Renal cortex interstitium (tissue), 15 donors: Measurements from ENCODE around the gene PARP14. TPM values are rescaled to one million over a fixed set of nuclear protein-coding genes. Genes with fewer than 3 reads are reported as not detected.
"Not testable (repeated sequence)": the region's sequence is repeated elsewhere in the genome, so short reads cannot be mapped to it uniquely, and the experiment has no call there.

Source experiments
- DNase-seq, 11 donors: peaks; one replicate each; pipeline ENCODE4 v3.0.0-alpha.2; 2013; ENCODE audit warnings: low read depth in 9 of 11, low spot score in 4 of 11; ENCODE audit errors: extremely low read depth in 1 of 11
- long read RNA-seq, 16 experiments: transcript quantifications; one replicate each; lab custom pipeline, GENCODE V29; 2026
- polyA plus RNA-seq, 3 donors: library from polyadenylated mRNA; unstranded; fragments of 120-200 nt; gene quantifications; one replicate each; pipeline ENCODE4 v1.2.1, GENCODE V29; 2013; ENCODE audit not compliant: insufficient read length in 3 of 3

Gene PARP14
- 10 to 100 TPM; 18.8 to 28.3 (median 24.3) TPM for polyA plus RNA-seq
- long read RNA-seq, donor 1 = 0 reads
- long read RNA-seq, donor 2 = 0 reads
- long read RNA-seq, donor 3, full-length matches to known transcripts = 1 of 7 reads
- long read RNA-seq, donor 3, partial matches to known transcripts = 0 of 7 reads
- long read RNA-seq, donor 3, other reads (novel, unspliced or antisense) = 6 of 7 reads
- long read RNA-seq, donor 4 = 0 reads
- long read RNA-seq, donor 5 = 0 reads
- long read RNA-seq, donor 6 = 0 reads
- long read RNA-seq, donor 7, full-length matches to known transcripts = 1 of 1 reads
- long read RNA-seq, donor 7, partial matches to known transcripts = 0 of 1 reads
- long read RNA-seq, donor 7, other reads (novel, unspliced or antisense) = 0 of 1 reads
- long read RNA-seq, donor 8, partial matches to known transcripts = 46 of 46 reads
- long read RNA-seq, donor 8, other reads (novel, unspliced or antisense) = 0 of 46 reads
- long read RNA-seq, donor 9, full-length matches to known transcripts = 1 of 18 reads
- long read RNA-seq, donor 9, partial matches to known transcripts = 17 of 18 reads
- long read RNA-seq, donor 9, other reads (novel, unspliced or antisense) = 0 of 18 reads
- long read RNA-seq, donor 10, partial matches to known transcripts = 5 of 5 reads
- long read RNA-seq, donor 10, other reads (novel, unspliced or antisense) = 0 of 5 reads
- long read RNA-seq, donor 11 = 0 reads
- long read RNA-seq, donor 12, full-length matches to known transcripts = 1 of 1 reads
- long read RNA-seq, donor 12, partial matches to known transcripts = 0 of 1 reads
- long read RNA-seq, donor 12, other reads (novel, unspliced or antisense) = 0 of 1 reads
- long read RNA-seq, donor 13, partial matches to known transcripts = 0 of 6 reads
- long read RNA-seq, donor 13, other reads (novel, unspliced or antisense) = 6 of 6 reads
- long read RNA-seq, donor 14 = 0 reads
- long read RNA-seq, donor 15 = 0 reads
- long read RNA-seq, donor 16, full-length matches to known transcripts = 1 of 20 reads
- long read RNA-seq, donor 16, partial matches to known transcripts = 19 of 20 reads
- long read RNA-seq, donor 16, other reads (novel, unspliced or antisense) = 0 of 20 reads

DNA sequence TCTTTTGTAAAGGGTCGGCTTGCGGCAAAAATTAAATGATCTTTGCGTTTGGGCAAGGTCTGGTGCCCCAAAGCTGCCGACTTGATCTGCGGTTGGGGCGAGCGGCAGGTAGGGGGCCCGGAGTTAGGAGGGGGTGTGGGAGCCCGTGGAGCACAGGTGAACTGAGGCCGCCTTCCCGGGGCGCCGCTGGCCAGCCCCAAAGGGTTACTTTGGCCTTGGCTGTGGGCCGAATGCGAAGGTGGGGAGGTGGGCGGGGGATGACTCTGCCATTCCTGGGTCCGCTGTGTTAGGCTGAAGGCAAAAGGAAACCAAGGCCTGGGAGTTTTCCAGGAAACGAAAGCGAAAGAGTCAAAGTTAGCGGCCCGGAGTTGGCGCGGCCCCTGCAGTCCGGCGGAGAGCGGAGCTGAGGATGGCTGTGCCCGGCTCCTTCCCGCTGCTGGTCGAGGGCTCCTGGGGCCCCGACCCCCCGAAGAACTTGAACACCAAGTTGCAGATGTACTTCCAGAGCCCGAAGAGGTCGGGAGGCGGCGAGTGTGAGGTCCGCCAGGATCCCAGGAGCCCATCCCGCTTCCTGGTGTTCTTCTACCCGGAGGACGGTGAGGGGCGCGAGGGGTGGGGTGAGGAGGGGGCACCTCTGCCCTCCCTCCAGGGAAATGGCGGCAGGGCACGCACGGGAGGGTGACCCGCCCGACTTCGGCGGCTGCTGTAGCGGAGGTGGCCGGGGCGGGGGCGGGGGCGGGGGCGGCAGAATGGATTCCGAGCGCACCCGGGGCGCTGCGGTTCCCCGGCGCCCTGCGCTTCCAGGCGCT lies at the start of gene PARP14:
PARP14 (plus strand) TSS at position 365 of the 809 bp plus-strand sequence; CDS start at position 410, 45 bp downstream.
- DNase-seq = peak in 10 of 11 donors; percentile 60 to 78 (median 66)

DNA sequence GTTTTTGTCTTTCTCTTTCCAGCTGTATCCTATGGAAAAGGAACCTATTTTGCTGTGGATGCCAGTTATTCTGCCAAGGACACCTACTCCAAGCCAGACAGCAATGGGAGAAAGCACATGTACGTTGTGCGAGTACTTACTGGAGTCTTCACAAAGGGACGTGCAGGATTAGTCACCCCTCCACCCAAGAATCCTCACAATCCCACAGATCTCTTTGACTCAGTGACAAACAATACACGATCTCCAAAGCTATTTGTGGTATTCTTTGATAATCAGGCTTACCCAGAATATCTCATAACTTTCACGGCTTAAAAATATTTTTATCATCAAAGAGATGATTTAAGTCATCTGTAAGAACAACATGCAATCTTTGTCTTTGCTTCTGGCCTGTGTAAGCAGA lies 44.9 kb upstream of the PARP14 start:
- DNase-seq = no peak

DNA sequence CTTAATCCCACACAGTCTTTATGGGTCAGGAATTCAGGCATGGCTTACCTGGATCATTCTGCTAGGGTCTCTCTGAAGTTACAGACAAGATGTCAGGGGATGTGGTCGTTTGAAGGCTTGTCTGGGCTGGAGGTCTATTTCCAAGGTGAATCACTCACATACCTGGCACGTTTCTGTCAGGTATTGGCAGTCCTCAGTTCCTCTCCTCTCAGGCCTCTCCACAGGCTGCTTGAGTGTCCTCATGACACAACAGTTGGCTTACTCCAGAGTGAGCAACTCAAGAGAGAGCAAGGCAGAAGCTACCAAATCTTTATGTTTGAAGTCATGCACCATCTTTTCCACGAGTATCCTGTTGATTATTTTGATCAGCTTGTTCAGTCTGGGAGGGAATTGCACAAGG lies 43.9 kb upstream of the PARP14 start:
- no peak for DNase-seq

GRCh38 chr3:122640437-122640999 lies 40.1 kb upstream of the PARP14 start:
- no peak for DNase-seq

GRCh38 chr3:122642935-122643334 lies 37.7 kb upstream of the PARP14 start:
- DNase-seq = no peak

GRCh38 chr3:122646146-122646988 lies 34.3 kb upstream of the PARP14 start:
- no peak for DNase-seq

DNA sequence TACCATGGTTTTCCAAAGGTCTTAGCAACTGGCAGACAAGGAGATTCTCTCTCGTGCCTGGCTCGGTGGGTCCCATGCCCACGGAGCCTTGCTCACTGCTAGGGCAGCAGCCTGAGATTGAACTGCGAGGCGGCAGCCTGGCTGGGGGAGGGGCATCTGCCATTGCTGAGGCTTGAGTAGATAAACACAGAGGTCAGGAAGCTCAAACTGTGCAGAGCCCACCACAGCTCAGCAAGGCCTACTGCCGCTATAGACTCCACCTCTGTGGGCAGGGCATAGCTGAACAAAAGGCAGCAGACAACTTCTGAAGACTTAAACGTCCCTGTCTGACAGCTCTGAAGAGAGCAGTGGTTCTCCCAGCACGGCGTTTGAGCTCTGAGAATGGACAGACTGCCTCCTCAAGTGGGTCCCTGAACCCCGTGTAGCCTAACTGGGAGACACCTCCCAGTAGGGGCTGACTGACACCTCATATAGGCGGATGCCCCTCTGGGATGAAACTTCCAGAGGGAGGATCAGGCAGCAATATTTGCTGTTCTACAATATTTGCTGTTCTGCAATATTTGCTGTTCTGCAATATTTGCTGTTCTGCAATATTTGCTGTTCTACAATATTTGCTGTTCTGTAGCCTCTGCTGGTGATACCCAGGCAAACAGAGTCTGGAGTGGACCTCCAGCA lies 29.3 kb upstream of the PARP14 start:
- not testable (repeated sequence) for DNase-seq

GRCh38 chr3:122651962-122652361 lies 28.7 kb upstream of the PARP14 start:
- not testable (repeated sequence) for DNase-seq

GRCh38 chr3:122658336-122658735 lies 22.3 kb upstream of the PARP14 start:
- not testable (repeated sequence) for DNase-seq

DNA sequence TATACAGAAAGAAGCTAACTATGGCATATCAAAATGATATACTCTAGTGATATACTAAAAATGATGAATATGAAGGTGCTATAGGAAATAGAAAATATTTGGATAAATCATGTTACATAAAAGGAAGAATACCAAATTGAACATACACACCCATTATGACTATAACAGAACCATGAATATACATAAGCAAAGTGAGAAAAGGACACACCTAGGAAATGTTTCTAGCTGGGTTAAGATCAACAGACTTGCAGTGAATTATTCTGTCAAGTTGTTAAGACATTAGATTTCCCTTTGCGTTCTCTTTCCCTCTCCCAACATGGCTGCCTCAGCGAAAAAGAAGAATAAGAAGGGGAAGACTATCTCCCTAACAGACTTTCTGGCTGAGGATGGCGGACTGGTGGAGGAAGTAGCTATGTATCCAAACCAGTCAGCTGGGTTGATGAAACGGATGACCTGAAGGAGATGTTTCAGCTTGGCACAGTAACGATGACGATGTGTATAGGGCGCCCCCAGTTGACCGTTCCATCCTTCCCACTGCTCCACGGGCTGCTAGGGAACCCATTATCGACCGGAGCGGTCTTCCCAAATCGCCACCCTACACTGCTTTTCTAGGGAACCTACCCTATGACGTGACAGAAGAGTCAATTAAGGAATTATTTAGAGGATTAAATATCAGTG lies 20.2 kb upstream of the PARP14 start:
- DNase-seq = no peak

DNA sequence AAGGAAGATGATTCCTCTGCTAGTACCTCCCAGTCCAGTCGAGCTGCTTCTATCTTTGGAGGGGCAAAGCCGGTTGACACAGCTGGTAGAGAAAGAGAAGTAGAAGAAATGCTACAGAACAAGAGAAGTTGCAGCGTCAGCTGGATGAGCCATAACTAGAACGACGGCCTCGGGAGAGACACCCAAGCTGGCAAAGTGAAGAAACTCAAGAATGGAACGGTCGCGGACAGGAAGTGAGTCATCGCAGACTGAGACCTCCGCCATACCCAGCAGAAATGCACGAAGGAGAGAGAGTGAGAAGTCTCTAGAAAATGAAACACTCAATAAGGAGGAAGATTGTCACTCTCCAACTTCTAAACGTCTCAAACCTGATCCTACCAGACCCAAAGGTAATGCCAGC lies 19.0 kb upstream of the PARP14 start:
- DNase-seq = no peak

DNA sequence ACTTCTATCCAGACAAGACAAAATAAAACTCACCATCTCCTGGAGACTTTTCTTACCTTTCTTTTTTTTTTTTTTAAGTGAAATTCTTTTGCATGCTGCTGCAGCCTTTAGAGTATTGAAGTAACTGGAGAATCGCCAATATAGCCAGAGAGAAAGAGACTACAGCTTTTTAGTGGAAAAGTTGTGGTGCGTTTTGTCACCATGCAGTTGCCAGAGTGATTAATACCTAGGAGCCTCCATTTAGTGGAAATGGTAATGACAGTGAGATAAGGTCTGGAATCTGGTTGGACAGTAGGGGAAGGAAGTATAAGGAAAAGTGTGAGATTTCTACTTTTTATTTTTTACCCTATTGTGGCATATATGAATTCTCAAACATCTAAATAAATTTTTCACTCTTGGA lies 18.1 kb upstream of the PARP14 start:
- no peak for DNase-seq

- DNase-seq = no peak
Measured at GRCh38 chr3:122665226-122665786, 15.3 kb upstream of the PARP14 start.

GRCh38 chr3:122665881-122666280 lies 14.8 kb upstream of the PARP14 start:
- no peak for DNase-seq

DNA sequence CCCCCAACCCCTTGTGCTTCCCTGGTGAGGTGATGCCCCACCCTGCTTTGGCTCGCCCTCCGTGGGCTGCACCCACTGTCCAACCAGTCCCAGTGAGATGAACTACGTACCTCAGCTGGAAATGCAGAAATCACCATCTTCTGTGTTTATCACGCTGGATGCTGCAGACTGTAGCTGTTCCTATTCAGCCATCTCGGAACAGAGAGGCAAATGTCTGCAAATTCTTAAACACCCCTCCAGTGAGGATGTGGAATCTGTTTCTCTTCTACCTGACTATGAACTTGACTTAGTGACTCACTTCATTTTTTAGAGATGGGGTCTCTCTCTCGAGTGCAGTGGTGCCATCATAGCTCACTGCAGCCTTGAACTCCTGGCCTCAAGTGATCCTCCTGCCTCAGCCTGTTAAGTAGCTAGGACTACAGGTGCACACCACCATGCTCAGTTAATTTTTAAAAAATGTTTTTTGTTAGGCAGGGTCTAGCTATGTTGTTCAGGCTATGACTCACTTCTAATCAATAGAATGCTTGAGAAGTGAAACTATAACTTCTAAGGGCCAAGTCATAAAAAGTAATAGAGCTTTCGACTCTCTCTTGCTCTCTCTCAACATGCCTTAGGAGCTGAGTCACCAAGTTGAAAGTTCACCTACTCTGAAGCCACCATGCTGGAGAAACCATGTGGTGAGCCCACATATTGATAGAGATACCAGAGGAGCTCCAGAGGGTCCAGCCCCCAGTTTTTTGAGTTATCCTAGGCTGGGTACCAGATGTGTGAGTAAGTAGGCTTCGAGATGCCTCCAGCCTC lies 11.5 kb upstream of the PARP14 start:
- no peak for DNase-seq
